ENCODE measurements around the gene TBC1D14. TPM values are rescaled to one million over a fixed set of nuclear protein-coding genes. Genes with fewer than 3 reads are reported as not detected.

The TBC1D14 gene
- total RNA-seq, 1 donor from 2014 or later: 30.0 TPM

DNA sequence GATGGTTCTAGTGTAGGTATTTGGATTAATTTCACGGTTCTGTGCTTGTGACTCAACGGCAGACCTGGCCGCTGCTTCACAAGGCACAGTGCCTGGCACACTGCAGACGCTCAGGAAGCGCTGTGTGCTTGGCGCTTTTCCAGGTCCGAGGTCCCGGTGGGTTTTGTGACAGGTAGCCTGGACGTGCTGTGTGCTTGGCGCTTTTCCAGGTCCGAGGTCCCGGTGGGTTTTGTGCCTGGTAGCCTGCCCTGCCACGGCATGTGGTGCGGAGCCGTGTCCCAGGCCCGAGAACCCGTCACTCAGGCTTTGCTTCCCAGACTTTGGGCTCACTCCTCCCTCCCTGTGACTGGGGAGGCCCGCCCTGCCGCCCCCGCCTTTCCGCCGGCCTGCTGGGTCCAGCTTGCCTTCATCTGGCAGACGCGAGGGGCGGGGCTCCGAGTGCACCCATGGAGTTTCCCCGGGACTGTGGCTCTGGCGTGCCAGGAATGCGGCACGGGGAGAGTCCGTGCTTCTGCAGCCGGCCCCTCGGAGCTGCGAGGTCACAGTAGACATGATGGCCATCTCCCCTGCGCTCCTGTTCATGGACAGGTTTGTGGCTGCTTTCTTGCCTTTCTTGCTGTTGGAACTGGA is 44.2 kb downstream of the TBC1D14 start:
- DNase-seq: peak; percentile 41

DNA sequence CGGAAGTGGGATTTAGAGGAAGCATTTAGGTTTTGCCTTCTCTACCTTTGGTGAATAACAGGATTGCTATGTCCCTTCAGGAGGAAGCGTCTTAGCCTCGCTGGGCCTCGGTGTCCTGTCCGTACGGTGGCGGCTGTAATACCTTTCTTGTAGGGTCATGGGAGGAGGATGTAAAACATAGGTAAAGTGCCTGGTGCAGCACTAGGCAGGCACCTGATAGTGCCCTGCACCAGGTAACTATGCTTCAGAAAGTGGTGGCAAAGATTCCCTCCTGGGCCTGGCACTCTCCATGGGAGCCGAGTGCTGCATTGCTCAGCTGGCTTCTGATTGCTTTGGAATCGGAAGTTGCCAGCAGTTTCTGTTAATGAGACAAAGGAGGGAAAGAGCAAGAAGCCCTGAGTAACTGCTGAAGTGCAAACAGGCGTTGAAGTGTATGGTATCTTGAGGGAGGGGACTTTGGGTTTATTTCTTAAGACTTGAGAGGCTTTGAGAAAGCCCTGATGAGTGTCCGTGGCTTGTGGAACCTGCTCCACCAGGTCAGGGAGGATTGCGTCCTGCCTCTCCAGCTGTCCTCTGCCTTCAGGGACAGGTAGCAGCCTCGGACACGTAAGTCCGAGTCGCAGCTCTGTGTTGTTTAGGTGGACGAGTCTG is 45.8 kb downstream of the TBC1D14 start:
- DNase-seq: no peak

DNA sequence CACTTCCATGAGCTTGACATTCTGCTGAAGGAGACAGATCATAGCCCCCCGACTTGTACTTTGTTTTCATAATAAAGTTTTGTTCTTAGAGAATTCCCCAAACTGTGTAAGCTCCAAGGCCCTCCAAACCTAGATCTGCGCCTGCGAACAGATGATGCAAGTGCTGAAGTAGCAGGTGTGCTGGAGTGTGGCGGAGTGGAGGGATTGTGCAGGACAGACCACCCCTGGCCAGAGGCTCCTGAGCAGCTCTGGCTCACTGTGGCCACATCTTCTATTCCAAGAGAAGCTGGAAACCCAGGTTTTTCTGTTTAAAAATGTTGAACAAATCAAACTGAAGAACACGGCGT is 46.4 kb downstream of the TBC1D14 start:
- DNase-seq: no peak

DNA sequence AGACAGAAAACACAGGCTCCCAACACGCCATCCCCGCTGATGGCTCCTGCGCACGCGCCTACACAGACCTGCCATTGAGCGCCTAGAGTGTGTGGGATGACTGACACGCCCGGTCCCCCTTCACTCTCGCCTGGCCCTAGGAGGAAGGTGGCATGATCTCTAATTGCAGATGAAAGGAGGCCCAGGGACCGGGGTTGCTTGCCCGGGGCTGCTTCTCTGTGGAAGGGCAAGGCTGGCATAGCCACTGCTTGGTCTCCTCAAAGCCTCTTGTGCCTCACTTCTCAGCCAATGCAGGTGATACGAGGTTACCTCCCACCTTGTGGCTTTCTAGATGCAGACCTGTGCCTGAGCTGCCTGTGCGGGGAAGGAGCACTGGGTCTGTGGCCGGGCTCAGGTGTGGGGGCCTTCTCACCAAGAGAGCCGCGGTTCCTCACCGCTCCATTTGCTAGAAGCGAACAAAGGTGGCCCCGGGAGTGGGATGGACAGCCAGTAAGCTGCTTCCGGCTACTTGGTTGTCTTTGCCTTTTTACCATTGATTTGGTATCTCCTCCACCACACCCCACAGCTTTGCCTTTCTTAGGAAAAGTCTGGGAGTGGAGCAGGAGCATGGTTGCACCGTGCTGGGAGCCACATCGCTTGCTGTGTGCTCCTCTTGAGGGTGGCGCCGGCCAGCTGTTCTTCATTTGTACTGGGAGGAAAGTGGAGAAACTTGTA is 47.0 kb downstream of the TBC1D14 start:
- no peak for DNase-seq

DNA sequence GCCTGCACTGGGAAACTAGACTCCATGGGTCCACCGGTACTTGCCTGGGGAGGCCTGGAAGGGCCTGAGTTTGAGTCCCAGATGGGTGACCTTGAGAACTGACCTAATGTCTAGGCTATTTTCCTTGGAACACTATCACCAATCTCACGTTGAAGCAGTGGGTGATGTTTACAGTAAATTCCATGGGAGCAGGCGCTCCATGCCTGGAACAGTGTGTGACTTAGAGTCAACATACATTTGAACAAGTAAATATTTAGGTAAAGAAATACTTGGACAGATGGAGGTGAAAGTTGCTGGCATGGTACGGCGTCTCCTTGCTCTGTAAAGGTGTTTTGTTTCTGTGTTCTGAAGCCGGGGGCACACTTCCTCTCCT is 47.5 kb downstream of the TBC1D14 start:
- no peak for DNase-seq

DNA sequence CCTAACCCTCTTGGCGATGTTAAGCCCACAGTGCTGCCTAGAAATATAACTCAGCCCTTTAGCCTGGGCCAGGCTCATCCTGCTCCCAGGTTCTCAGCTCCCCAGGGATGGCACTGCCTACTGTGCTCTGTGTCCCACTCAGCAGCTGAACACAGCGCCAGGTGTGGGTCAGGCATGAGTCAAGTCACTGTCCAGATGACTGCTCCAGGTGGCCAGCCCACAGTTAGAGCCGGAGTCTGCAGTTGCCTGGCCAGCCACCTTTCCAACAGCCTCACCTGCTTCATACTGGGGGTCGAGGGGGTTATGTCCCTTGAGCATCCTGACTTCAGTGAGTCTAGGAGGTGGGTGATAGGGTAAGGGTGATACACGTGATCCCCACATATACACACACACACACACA is 48.4 kb downstream of the TBC1D14 start:
- no peak for DNase-seq

- no peak for DNase-seq
These were observed 49.6 kb downstream of the TBC1D14 start for GRCh38 chr4:6959261-6959660.

GRCh38 chr4:6960154-6960553 is 50.5 kb downstream of the TBC1D14 start:
- no peak for DNase-seq

GRCh38 chr4:6960628-6961412 is 51.2 kb downstream of the TBC1D14 start:
- no peak for DNase-seq

GRCh38 chr4:6961496-6962210 is 52.0 kb downstream of the TBC1D14 start:
- DNase-seq: no peak

DNA sequence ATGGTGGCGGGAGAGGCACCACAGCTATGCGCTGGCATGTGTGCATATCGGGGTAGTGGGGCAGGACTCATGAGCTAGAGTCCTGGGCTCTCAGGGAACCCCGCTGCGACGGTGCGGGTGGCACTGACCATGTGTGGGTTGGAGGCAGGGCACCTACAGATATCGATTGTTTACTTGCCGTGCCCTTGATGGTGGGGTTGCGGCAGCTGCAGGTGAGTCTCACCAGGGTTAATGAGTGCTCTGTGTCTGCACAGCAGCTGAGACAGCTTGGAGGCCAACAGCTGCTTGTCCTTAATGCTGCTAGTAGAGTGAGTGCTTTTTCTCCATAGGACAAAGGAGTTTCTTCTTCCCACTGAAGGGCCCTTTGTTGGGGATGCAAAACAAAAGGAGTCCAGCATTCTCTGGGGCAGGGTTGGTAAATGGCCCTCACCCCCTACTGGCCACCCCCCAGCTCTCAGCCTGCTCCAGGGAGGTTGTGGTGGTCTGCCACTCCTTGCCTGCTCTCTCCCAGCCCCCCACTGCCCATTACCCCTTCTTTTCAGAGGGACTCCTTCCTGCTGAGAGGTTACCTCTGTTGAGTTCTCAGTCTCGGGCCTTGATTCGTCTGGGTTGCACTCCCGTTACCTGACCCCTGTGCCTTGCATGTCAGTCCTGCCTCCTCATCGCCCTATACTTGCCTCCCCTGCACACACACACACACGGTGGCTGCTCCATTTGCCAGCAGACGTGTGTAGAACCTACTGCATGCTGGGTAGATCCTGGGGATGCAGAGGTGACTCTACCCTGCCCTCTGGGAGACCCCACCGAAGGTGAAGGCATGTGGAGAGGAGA is 52.8 kb downstream of the TBC1D14 start:
- DNase-seq: no peak

GRCh38 chr4:6963139-6963611 is 53.5 kb downstream of the TBC1D14 start:
- peak; percentile 57 for DNase-seq

GRCh38 chr4:6964858-6965257 is 55.2 kb downstream of the TBC1D14 start:
- no peak for DNase-seq

DNA sequence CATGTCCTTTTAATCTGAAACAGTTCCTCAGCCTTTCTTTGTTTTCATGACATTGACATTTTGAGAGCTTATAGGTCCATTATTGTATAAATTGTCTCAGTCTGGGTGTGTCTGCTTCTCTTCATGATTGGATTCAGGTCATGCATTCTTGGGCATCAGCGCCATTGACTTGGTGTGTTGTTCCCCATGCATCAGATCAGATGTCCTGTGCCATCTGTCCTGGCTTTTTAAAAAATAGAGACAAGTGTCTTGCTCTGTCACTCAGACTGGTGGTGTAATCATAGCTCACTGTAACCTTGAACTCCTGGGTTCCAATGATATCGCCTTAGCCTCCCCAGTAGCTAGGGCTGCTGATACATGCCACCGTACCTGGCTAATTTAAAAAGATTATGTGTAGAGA is 55.7 kb downstream of the TBC1D14 start:
- no peak for DNase-seq

- no peak for DNase-seq
These were observed 58.3 kb downstream of the TBC1D14 start for GRCh38 chr4:6967846-6968340.

GRCh38 chr4:6968496-6968895 is 58.9 kb downstream of the TBC1D14 start:
- no peak for DNase-seq

- DNase-seq: no peak
These were observed 60.5 kb downstream of the TBC1D14 start for GRCh38 chr4:6969826-6970800.

DNA sequence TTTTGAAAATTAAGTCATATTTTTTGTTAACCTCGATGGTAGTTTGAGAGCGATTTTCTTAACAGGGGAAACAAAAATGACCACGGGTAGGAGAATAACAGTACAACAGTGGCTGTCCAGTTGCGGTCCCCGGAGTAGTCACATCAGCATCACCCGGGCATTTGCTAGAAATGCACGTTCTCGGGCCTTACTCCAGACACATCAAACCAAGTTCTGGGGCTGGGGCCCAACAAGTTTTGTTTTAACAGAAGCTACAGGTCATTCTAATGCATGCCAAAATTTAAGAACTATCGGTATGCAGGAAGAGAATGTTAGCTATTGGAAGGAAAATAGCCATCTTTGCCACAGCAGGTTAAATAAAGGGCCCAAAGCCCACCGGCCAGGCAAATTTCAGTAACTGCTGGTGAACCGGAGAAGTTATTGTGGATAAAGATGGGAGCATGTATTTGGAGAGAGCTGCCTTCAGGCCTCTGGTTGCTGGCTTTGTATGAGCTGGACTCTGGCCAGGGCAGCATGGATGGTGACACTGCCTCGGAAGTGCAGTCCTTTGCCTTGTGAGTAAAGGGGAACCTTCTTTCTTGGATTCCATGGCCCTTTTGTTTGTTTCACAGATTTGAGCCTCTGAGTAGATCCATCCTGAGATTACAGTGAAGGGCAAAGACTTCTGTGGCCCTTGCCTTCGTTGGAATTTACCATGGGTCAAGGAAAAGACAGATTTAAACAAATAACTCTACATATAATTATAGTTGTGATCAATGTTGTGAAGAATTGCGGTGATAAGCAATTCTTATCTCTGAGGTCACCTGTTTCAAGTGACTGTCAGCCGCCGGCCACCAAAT is 62.1 kb downstream of the TBC1D14 start:
- DNase-seq: no peak

DNA sequence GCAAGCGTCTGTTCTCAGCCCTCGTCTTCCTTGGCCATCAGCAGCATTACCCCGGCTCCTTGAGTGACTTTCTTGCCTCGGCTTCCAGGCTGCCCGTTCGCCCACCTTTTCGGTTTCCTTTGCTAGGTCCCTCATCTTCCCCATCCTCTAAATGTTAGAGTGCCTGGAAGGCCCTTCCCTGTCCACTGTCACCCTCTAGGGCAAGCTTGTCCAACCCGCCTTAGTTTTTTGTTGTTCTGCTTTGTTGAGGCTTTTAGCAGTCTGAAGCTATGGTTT is 62.7 kb downstream of the TBC1D14 start:
- no peak for DNase-seq

DNA sequence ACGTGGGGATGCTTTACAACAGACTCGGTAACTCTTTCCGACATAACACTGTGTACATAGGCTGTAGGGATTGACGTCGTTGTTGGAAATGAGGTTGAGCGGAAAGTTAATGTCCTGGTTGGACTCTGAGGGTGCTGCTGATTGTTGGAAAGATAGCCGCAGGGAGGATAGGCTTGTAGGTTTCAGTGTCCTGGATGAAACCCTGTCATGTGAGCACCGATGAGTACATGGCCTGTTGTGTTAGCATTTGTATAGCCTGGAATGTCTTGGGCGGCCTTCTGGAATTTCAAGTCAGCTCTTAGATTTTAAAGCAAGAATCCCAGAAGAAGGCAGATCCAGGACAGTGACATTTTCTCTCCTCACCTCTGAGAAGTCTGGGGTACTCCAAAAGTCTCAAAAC is 63.3 kb downstream of the TBC1D14 start:
- no peak for DNase-seq
